Uterus (tissue), 4 donors: ENCODE results near the gene TFEB. TPM values are rescaled to one million over a fixed set of nuclear protein-coding genes. Genes with fewer than 3 reads are reported as not detected.
A peak's percentile ranks its signal among the peaks of the same experiment; 100 is the strongest.

Experiments
- DNase-seq, 2 donors: peaks; one replicate each; pipeline ENCODE4 v3.0.0-alpha.2; 2019 to 2020
- H3K27ac ChIP-seq, 2 donors: fragments of 200-600 bp; sonication (generic); 1 replicate in 1 of 2; 2 replicates in 1 of 2; pipeline ENCODE4 v1.5.1; 2016 to 2018
- H3K27me3 ChIP-seq, 2 donors: fragments of 200-600 bp; sonication (generic); one replicate each; pipeline ENCODE4 v1.5.1; 2018 to 2019; ENCODE audit warnings: control low read depth in 1 of 2
- H3K36me3 ChIP-seq, 2 donors: fragments of 200-600 bp; sonication (generic); one replicate each; pipeline ENCODE4 v1.5.1; 2019; ENCODE audit warnings: control low read depth in 1 of 2
- H3K4me1 ChIP-seq, 2 donors: fragments of 200-600 bp; sonication (generic); one replicate each; pipeline ENCODE4 v1.5.1; 2018 to 2019; ENCODE audit warnings: control low read depth in 1 of 2
- H3K4me3 ChIP-seq, 2 donors: fragments of 200-600 bp; sonication (generic); 1 replicate in 1 of 2; 2 replicates in 1 of 2; pipeline ENCODE4 v1.5.1; 2018 to 2019; ENCODE audit warnings: mild to moderate bottlenecking in 1 of 2
- H3K9me3 ChIP-seq, 2 donors: fragments of 200-600 bp; sonication (generic); one replicate each; pipeline ENCODE4 v1.5.1; 2019; ENCODE audit warnings: control low read depth in 1 of 2
- POLR2A ChIP-seq, 2 donors: fragments of 450-650 bp; IDR thresholded peaks; one replicate each; pipeline ENCODE4 v1.6.1; 2016; ENCODE audit warnings: antibody characterized with exemption in 2 of 2, mild to moderate bottlenecking in 1 of 2, moderate library complexity in 1 of 2
- intact Hi-C: fragments of 100-400 bp; cut with DNase I; formaldehyde crosslinking; loops from one replicate; pipeline ENCODE4 v1.15.1; 2023; ENCODE audit warnings: low total_unique reads
- total RNA-seq, 4 donors: library from RNA; depleted of rRNA in 3 of 4; stranded (reverse); fragments of >200 nt in 3 of 4; gene quantifications; one replicate each; pipeline versions ENCODE4 v1.1.0 to v1.2.4, GENCODE V29; 2014 to 2023
- TF ChIP-seq, protein P1 (sequence below), 4 experiments: fragments of 200-600 bp in 2 of 4; fragments of 450-650 bp in 2 of 4; sonication (generic) in 2 of 4; IDR thresholded peaks; one replicate each; pipeline ENCODE4 v1.5.1; 2016 to 2019; ENCODE audit warnings: antibody characterized with exemption in 4 of 4, mild to moderate bottlenecking in 2 of 4, moderate library complexity in 1 of 4
- donor health status: DM: yes; HTN: yes; CAD: no.

TFEB gene
- total RNA-seq, 4 donors from 2014 or later, result 8.8 to 31.7 (median 17.0) TPM

DNA sequence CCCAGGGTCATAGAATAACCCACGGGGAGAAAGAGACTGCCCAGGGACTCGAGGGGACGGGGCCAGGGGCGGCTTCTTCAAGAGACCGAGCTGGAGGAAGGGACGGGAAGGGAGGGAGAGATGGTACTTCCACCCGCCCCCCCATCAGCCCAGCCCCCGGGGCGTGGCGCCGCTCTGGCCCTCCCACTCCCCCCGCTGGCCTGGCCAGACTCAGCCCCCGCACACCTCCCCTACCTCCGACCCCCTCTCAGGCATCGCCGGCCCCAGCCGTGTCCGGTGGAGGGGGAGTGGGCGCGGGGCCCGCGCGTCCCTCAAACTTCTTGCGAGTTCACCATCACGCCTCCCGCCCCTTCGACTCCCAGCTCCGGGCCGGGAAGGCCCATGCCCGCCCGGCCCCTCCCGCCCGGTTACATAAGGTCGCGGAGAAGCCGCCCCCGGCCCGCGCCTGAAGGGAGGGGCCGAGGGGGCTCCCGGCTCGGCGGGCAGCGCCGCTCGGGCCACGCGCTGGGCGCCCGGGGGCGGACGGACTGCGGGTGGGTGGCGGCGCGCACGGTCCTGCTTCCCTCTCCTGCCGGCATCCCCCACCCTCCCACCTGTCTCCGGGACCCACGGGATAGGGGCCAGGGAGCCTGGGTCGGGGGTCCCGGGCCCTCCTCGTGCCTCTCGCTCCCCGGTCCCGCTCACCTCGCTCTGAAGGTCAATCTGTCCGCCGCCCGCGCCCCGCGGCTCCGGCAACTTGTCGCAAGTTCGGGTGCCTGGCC, 562 bp downstream of the TFEB start:
- DNase-seq, result peak; percentile 83 to 84
- no peaks in the 10 kb centered on the region for H3K27me3 ChIP-seq
- TF ChIP-seq, protein P1, sequence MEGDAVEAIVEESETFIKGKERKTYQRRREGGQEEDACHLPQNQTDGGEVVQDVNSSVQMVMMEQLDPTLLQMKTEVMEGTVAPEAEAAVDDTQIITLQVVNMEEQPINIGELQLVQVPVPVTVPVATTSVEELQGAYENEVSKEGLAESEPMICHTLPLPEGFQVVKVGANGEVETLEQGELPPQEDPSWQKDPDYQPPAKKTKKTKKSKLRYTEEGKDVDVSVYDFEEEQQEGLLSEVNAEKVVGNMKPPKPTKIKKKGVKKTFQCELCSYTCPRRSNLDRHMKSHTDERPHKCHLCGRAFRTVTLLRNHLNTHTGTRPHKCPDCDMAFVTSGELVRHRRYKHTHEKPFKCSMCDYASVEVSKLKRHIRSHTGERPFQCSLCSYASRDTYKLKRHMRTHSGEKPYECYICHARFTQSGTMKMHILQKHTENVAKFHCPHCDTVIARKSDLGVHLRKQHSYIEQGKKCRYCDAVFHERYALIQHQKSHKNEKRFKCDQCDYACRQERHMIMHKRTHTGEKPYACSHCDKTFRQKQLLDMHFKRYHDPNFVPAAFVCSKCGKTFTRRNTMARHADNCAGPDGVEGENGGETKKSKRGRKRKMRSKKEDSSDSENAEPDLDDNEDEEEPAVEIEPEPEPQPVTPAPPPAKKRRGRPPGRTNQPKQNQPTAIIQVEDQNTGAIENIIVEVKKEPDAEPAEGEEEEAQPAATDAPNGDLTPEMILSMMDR (IDR thresholded peaks at IDR 0.05), result no peak
- no peak for TF ChIP-seq POLR2A (IDR thresholded peaks at IDR 0.05)
- H3K4me1 ChIP-seq, result peaks cover 0 to 4% of the 10 kb centered on the region in 2 donors
- peak overlapping the region; percentile 98 for H3K27ac ChIP-seq
- no peaks in the 10 kb centered on the region for H3K9me3 ChIP-seq
- H3K36me3 ChIP-seq, result no peaks in the 10 kb centered on the region
- peak overlapping the region; percentile 93 to 98 for H3K4me3 ChIP-seq
- intact Hi-C loops, result no loop called here

DNA sequence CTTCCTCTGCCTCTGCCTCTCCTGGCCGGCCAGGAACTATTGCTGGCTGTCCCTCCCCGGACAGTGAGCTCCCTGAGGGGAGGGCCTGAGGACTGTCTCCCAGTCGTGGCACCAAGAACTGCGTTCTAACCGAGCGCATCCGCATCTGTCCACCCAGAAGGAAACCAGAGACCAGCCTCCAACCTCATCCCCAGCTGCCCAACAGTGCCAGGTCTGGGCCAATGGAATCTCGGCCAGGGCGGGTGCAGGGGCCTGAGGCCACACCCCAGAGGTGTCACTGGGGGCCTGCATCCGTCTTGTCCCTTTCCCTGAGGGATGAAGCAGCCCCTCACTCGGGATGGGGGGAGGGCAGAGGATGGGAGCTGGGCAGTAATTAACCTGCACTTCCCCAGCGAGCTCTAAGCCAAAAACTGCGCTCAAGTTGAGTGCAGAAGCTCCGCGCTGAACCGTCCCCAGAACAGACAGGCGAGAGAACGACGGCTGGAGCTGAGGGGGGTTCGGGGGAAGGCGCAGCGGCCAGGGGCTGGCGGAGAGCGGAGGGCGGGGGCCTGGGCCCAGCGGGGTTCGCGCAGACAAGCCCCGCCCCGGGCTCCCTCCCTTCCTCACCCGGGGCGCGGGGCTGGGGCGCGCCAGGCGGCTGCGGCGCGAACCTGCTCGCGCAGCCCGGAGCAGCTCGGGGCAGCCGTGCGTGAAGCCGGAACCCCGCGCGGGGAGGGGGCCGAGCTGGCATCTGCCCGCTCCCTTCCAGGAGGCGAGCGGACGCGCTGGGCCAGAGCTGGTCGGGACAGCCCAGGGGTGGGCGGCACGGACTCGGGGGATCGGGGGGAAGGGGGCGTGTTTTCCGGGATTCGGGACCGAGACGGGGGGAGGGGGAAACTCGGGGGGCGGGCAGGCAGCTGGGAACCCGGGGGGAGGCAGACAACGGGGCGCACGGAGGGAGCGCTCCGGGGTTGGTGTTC, 1.4 kb downstream of the TFEB start:
- peak; percentile 67 to 76 for DNase-seq
- no peaks in the 10 kb centered on the region for H3K36me3 ChIP-seq
- intact Hi-C loops, result no loop called here
- H3K4me3 ChIP-seq, result peak overlapping the region; percentile 93 to 98
- no peaks in the 10 kb centered on the region for H3K27me3 ChIP-seq
- peak overlapping the region; percentile 98 for H3K27ac ChIP-seq
- H3K4me1 ChIP-seq, result peaks cover 0 to 4% of the 10 kb centered on the region in 2 donors
- TF ChIP-seq, protein P1 (IDR thresholded peaks at IDR 0.05), result no peak
- TF ChIP-seq POLR2A (IDR thresholded peaks at IDR 0.05), result peak in 1 of 2 donors; percentile 64
- H3K9me3 ChIP-seq, result no peaks in the 10 kb centered on the region

DNA sequence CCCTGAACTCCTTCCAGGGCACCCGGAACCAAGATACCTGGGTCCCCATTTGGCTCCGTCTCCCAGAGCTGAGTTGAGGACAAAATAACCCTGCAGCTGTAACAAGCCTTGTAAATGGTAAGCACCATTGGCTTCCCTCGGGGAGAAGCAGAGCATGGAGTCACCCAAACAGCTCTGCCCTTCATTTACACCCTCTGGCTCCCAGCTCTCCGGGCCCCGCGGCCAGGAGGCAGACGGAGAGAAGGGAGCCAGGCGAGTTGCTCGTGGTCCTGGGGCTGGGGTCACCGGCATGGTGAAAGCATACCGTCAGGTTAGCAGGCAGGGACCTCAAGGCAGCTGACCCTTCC, 2.1 kb downstream of the TFEB start:
- no peak for DNase-seq
- Histone ChIP-seq H3K4me3 (peak overlapping the region; percentile 93 to 98), H3K27me3 (no peaks in the 10 kb centered on the region), H3K27ac (peak overlapping the region; percentile 98), H3K9me3 (no peaks in the 10 kb centered on the region), H3K4me1 (peaks cover 0 to 4% of the 10 kb centered on the region in 2 donors), H3K36me3 (no peaks in the 10 kb centered on the region)
- intact Hi-C loops, result no loop called here
- TF ChIP-seq POLR2A (IDR thresholded peaks at IDR 0.05), result no peak
- TF ChIP-seq, protein P1 (IDR thresholded peaks at IDR 0.05), result no peak

DNA sequence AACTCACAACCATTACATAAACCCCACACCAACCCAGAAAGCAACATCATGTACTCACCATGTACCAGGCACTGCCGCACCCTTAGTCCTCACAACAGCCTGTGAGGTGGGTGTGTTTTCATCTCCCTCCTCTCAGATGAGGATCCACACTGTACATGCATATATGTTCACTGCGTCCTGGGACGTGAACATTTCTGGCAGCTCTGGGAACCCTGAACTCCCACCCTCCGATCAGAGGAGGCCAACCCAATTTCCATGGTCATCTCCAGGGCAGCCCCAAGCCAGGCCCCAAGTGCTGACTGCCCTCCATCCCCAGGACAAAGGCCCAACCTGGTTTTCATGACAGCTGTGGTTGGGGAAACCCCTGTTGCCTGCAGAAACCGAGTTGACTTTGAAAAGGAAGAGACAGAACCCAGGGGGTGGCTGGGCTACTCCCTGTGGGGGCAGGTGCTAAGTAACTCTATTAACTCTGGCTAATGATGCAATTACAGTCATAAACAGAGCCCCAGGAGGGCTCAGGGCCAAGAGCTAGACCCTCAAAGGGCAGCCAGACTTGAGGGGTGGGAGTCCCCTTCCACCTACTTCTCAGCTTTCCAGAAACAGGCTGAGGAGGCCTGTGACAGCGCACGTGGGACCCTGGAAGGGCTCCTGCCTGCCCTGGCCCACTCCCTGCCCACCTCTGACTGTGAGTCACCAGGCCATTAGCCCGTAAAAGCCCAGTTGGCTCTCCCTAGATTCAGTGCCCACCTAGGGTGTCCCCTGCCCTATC, 2.6 kb downstream of the TFEB start:
- Histone ChIP-seq H3K4me1 (peaks cover 0 to 4% of the 10 kb centered on the region in 2 donors), H3K36me3 (no peaks in the 10 kb centered on the region), H3K4me3 (no peak overlapping the region), H3K9me3 (no peaks in the 10 kb centered on the region), H3K27ac (peak overlapping the region; percentile 98), H3K27me3 (no peaks in the 10 kb centered on the region)
- TF ChIP-seq, protein P1 (IDR thresholded peaks at IDR 0.05), result no peak
- TF ChIP-seq POLR2A (IDR thresholded peaks at IDR 0.05), result no peak
- DNase-seq, result no peak
- intact Hi-C loops, result no loop called here
